ENCODE data around the gene FGF1.

DNA sequence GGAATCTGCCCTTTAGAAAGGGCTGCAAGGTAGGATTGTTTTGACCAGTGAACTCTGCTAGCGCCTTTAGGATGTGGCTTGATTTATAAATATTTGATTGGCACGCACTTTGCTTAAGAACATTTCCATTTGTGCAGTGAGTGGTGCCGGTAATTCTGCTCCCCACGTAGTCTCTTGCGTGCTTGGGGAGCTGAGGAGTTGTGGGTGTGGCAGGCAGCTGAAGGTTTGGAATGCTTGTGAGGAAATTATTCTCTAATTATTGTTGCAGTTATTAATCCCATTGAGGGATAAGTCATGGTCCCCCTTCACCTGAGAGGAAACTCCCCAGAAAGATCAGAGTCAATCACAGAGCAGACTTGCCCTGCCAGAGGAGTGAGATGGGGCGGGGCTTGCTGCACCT lies 76.7 kb downstream of the FGF1 start:
- TF ChIP-seq POLR2A (IDR thresholded peaks at IDR 0.05; ENCODE audit: low read depth) (no peak), EP300 (IDR thresholded peaks at IDR 0.05) (no peak)
- TF ChIP-seq, protein P1, sequence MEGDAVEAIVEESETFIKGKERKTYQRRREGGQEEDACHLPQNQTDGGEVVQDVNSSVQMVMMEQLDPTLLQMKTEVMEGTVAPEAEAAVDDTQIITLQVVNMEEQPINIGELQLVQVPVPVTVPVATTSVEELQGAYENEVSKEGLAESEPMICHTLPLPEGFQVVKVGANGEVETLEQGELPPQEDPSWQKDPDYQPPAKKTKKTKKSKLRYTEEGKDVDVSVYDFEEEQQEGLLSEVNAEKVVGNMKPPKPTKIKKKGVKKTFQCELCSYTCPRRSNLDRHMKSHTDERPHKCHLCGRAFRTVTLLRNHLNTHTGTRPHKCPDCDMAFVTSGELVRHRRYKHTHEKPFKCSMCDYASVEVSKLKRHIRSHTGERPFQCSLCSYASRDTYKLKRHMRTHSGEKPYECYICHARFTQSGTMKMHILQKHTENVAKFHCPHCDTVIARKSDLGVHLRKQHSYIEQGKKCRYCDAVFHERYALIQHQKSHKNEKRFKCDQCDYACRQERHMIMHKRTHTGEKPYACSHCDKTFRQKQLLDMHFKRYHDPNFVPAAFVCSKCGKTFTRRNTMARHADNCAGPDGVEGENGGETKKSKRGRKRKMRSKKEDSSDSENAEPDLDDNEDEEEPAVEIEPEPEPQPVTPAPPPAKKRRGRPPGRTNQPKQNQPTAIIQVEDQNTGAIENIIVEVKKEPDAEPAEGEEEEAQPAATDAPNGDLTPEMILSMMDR (IDR thresholded peaks at IDR 0.05): no peak

All from esophagus muscularis mucosa (tissue), 4 donors.